GM23248 (cell line): Measurements from ENCODE around the gene PRAMEF17.

ENCODE experiments used
- EZH2 ChIP-seq: fragments of 200-600 bp; sonication (generic); IDR thresholded peaks from 2 replicates; pipeline ENCODE4 v1.6.1; 2018; ENCODE audit warnings: antibody characterized with exemption, mild to moderate bottlenecking; ENCODE audit not compliant: insufficient read depth, poor library complexity, severe bottlenecking
- EZH2phosphoT487 ChIP-seq: fragments of 200-600 bp; sonication (generic); IDR thresholded peaks from 2 replicates; pipeline ENCODE4 v1.6.1; 2018; ENCODE audit warnings: antibody characterized with exemption, moderate library complexity, mild to moderate bottlenecking, low read depth; ENCODE audit not compliant: insufficient read depth

- TF ChIP-seq EZH2phosphoT487, result no peak
- no peak for TF ChIP-seq EZH2
These were observed 18.4 kb downstream of the PRAMEF17 start for GRCh38 chr1:13407811-13408210.
